Skin of body (tissue), 2 donors: Measurements from ENCODE around the gene DSTN. TPM values are rescaled to one million over a fixed set of nuclear protein-coding genes. Genes with fewer than 3 reads are reported as not detected.

Source experiments
- DNase-seq: peaks from one replicate; lab custom pipeline; 2025; lab: John Stamatoyannopoulos, UW
- total RNA-seq: library from RNA; depleted of rRNA; stranded (reverse); fragments of >200 nt; gene quantifications from one replicate; pipeline ENCODE4 v1.2.3, GENCODE V29; 2014

Gene DSTN
- total RNA-seq, 1 donor from 2014 or later = 140 TPM

DNA sequence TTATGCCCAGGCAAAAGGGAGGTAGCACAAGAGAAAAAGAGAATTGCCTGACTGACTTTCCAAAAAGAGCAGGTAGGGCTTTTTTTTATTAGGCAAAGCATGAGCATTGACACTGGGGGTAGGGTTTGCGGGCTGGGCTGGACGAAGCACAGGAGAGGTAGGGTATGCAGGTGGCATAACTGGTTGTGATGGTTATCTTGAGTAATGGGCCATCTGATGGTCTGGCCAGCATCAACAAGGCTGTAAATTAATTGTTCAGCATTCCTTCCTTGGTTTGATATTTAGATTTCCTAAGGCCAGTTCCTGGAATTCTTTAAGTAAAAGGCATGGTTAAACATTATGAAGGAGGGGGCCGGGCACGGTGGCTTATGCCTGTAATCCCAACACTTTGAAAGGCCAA is 24.7 kb upstream of the DSTN start:
- DNase-seq = no peak

DNA sequence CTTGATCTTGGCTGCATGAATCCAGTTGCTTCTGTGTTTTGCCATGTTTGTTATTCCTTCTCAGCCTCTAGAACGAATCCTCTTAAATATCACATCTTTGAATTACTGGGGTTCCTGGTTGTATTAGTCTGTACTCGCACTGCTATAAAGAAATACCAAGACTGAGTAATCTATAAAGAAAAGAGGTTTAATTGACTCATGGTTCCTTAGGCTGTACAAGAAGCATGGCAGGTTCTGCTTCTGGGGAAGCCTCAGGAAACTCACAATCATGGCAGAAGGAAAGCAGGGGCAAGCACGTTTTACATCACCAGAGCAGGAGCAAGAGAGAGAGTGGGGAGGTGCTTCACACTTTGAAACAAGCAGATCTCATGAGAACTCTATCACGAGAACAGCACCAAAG is 20.7 kb upstream of the DSTN start:
- no peak for DNase-seq

DNA sequence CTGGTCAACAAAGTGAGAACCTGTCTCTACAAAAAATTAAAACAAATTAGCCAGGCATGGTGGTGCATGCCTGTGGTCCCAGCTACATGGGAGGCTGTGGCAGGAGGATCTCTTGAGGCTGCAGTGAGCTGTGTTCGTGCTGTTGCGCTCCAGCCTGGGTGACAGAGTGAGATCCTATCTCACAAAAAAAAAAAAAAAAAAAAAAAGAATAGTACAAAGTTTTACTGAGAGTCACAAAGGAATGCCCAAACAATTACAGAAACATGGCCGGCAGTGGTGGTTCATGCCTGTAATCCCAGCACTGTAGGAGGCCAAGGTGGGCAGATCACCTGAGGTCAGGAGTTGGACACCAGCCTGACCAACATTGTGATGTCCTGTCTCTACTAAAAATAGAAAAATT is 14.8 kb upstream of the DSTN start:
- DNase-seq = no peak

DNA sequence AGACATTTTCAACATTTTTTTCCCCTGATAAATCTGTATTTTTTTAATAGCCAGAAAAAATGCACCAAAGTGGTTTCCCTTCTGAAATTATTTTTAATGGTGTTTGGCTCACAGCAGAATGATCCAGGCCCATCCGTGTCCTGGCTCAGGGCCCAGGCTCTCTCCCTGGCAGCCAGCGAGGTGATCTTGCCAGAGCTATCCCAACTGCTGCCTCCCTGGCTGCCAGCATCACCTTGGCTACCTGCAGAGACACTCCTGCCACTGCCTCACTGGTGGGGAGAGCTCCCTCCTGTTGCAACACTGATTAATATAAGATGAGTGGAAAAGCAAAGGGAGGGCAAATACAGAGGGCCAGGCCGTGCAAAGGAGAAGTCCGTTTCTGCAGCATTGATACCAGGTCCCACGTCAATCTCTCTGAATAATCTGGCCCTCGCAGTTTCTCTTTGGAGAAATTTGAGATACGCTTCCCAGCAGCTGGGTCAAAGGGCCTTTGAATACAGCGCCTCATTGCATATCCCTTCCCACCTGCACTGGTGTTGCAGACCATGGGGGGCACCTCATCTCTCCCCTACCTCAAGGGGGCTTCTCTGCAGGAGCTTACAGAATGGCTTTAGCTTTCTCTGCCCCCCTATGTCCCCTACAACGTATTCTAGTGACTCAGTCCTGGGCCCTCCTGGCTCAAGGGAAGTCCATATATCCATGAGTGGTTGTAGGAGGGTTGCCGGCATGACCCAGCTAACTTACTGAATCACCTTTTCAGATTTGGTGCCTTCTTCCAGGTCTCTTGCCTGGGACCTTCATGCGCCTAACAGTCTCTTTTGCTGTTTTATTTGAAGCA is 12.8 kb upstream of the DSTN start:
- DNase-seq = no peak

DNA sequence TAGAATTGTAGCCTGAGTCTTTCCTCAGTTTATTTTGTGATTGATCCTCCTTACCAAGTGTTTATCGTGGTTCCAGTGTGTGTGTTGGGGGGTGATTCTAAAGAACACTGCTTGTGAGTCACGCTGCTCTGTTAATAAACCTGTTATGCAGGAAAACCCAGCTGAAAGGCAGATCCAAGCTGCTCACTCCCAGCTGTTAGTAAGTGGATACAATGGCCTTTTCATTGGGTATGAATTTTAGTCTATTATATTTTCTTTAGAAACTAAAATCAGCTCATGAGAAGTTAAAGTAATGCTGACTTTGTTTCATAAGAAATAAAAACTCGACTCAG is 12.2 kb upstream of the DSTN start:
- no peak for DNase-seq

DNA sequence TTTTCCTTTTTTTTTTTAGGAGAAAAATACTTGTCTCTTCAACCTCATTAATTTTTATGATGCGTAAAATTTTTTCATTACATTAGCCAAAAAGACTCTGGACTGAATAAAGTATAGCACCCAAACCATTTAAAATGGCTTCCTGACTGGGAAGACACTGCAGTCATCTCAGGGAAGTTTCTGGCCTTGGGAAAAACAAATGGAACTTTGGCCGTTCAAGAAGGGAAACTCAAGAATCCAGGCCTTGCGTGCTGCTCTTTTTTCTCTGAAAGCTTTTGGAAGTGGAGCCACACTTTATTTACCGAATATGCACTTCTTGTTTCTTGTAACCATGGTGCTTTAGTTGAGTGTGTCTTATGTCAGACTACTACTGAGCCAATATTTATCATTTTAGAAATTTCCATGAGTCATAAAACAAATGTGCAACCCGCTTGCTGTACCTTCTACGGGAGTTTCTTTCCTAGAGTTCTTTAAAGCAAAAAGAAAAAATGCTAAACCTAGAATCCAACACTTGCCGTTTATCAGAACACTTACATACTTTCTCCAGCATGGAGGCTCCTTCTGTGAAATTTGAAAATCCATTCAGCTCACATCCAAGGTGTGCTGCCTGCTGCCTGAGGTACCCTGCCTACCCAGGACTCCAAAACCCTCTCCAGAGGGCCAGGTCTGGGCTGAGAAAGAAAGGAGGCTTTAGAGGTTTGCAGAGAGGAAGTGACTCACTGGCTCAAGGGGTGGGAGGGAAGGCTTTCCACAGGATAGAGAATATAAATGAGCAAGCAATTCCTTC is 11.5 kb upstream of the DSTN start:
- peak; percentile 76 for DNase-seq

DNA sequence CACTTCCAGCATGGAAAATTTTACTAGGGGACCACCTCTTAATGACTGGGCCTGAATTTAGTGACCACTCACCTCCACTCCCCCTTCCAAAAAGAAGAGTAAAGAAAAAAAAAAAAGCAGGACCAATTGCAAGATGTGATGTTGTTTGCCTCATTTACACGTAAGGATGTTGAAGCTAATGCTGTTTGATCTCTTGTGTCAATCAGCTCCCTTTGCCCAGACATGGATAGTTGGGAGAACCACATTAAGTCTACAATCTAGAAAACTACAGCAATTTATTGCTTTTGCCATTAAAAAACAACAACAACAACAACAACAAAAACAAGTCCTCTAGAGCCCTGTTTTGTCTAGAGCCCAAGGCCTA is 11.0 kb upstream of the DSTN start:
- DNase-seq = no peak

DNA sequence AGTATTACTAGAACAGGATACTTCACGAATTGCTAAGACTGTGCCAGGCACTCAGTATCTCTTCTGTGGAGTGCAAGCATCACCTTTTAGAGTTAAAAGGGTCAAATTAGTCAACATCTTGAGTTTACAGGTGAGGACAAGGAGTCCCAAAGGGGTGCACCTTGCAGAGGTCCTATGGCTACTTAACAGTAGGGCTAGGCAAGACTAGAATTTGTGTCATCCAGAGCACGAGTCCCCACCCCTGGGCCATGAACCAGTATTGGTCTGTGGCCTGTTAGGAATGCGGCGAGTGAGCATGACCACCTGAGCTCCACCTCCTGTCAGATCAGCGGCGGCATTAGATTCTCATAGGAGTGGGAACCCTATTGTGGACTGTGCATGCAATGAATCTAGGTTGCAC is 10.5 kb upstream of the DSTN start:
- no peak for DNase-seq

DNA sequence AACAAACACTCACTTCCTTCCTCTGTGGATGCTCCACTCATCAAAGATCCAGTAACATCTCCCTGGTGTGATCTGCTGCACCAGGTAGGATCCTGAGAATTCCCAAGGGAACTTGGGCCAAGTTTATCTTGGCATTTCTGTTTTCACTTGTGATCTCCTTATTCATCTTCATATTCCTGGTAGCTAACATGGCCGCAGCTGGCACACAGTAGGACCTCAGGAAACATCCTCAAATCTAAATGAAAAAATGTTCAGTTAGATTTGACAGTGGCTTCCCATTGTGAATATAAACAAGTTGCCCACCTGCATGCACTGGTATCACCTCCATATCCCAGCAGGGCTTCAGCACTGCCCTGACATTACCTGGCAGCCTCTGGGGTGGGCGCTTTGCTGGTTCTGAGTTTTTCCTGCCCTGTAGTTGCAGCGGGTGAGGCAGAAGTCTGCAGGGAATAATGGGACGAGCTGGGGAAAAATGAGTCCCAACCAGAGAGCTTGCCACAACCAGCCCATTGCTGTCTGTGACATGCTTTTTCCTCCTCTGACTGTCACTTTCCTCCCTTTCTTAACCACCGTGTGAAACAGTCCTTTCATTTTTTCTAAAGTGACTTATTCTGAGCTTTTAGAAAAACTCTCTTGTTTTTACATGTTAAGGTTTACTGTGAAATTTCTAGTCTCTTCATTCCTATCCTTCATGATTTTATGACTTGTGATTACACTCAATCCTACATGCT is 9.4 kb upstream of the DSTN start:
- no peak for DNase-seq

DNA sequence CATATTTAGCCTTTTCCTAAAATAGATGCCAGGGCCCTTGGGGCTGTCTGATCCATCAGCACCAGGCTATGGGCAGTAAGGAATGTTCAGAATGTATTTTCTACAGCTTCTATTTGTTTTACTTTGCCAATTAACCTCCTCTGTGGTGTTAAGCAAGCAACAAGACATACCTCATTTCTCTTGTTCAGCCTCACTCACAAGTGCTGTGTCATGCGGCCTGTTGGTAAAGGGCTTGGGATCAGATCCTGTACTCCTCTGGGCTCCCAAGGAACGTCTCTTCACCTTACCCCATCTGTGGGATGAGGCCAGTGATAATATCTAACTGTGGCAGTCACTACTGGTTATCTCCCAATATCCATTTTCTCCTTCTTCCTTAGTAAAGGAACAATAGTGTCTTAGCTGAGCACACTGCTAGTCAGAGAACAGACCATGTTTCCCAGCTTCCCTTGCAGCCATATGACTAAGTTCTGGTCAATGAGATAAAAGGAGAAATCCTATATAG is 7.0 kb upstream of the DSTN start:
- DNase-seq = no peak

DNA sequence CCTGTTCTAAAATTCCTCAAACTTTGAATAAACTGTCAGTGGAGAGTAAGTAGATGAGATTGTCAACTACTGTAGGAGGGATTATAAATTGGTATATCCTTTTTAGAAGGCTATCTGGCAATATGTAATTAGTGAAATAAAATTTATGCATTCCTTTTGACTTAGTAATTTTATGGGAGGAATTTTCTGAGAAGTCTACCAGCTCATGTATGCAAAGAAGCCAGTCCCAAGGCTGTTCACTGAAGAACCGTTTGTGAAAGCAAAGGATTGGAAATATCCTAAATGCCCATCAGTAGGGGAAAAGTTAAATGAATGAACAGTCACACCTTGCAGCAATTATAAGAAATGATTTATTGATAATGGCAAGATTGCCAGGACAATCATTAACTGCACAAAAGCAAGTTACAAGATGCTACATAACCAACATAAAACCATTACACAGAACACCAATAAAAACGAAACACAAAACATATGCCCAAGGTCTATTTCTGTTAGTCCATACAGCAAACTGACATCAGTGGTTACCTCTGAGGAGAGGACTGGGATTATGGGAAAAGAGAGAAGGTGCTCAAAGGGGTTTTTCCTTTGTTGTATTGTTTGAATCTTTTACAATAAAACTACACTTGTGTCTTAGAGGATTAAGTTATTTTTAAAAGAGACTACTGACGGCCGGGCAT is 4.6 kb upstream of the DSTN start:
- no peak for DNase-seq

DNA sequence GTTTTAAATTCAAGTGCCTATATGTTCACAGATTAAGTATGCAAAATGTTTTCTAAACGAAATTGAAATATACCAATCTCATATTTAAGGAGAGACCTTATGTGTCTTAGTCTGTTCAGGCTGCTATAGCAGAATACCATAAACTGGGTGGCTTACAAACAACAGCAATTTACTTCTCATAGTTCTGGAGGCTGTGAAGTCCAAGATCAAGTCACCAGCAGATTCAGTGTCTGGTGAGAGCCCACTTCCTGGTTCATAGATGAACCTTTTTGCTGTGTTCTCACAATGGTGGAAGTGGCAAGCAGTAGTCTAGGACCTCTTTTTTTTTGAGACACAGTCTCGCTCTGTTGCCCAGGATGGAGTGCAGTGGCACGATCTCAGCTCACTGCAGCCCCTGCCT is 3.5 kb upstream of the DSTN start:
- DNase-seq = no peak

DNA sequence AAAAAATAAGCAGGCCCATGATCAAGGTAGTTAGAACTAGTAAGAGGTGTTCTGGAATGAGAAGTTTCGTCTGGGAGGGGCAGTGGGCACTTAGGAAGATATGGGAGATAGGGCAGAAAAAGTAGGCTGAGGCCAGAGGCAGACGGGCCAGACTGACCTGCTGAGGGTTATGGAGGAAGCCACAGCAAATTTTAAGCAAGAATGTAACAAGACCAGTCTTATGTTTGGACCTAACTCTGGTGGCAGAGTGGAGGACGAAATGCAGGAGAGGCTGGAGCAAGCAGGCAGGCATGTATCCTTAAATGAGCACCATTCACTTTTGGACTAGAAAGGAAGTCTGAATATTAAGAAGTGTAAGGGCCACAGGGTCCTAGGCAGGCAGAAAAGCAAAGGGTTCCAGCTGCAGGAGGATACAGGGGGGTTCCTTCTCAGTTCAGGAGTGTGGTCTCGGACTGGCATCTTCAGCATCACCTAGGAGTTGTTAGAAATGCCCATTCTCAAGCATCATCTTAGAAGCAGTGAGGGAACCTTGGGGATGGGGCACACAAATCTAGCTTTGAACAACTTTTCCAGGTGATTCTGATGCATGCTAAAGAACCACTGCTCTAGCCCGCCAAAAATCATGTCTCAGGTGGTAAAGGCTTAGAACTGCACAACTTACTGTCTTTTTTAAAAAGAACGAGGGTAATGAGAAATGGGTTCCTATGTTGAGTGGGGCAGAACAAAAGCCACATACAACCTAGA is 1.7 kb upstream of the DSTN start:
- no peak for DNase-seq

DNA sequence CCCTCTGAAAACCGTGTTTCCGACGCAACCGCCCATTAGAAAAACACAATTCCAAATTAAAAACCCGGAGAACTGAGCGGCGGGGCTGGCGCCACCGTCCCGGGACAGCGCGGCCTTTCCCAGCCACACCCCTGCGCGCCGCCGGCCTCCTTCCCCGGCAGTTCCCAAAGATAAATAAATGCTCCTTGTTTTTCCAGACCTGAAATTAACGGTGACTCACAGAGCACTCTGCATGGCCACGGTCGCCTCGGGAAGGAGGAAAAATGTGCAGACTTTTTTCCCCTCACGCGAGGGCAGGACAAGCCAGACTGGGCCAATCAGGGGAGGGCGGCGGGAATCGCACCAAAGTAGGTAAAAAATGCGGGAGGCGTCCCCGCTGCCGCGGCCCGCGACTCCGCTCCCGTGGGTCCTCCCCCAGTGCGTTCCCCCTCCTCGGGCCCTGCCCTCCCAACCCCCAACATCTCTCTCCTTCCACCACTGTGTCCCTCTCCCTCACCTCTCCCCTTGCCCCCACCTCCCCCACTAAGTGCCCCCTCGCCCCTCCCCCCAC is 828 bp upstream of the DSTN start:
- peak; percentile 72 for DNase-seq

DNA sequence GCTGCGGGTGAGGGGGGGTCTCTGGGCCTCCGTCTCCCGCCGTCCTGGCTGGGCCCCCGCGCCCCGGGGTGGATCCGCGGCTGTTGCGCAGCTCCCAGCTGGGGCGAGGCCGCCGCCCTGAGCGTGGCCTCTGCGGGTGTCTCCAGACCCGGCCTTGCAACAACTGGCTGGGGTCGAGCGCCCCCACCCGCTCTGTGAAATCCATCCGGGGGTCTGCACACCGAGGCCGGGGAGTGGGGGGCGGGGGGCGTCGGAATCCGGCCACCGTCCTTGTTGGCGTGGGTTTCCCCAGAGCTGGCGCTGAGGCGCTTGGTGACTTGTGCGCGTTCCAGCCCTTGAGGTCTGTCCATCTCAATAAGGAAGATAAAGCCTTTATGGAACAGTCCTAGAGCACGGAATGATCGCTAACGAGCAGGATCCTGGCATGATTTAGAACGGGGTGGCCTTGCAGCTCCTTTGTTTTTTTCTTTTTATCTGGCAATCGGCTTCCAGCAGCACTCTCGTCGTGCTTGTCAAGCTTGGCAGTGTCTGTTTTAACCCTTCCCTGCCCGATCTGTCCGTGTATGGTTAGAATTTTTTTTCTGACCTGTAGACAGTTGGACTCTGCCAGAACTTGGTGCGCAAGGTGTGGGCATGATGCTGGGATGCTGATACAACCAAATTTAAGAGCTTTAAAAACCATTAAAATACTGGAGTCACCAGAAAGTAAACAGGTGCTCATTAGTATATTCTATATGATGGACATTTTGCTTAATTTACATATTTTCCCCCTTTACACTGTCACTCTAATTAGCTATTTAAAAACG is 675 bp downstream of the DSTN start:
- peak; percentile 65 for DNase-seq

DNA sequence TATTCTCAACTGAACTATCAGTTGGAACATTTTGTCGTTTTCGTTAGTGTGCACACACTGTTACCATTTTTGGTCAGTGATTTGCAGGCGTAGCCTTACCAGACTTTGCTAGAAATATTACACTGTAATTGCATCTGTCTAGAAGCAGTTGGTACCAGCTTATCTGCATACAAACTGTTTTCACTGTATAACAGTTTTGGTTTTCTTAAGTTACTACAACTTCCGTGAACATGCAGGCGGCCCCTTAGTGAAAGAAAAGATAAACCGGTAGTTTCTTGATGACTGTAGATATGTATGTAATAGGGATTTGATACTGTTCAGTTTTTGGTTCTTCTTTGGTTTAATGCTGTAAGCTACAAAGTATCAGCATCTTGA is 1.3 kb downstream of the DSTN start:
- DNase-seq = no peak

DNA sequence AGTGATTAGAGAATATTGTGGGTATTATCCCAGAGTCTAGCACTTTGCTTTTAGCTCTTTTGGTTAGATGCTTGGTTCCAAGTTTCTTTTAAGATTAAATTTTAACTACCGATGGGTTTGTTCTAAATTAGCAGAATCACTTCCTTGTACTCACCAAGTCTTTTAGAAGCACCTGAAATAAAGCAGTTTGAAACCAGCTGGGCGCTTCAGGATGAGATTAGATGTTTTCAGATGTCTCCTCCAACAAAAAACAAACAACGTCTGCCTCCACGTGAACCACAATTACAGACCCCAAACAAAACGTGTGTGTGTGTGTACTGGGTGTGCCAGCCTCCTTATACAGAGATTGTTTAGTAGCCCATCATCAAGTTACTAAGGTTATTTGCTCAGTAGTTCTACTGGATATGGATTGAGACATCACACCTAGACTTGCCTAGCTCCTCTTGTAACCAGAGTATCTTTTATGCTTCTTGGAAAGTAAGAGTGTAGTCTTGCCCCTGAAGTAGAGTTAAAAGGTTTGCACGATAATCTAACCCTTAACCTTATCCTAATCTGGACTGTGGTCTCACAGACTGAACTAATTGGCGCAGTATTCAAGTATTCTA is 2.3 kb downstream of the DSTN start:
- no peak for DNase-seq

DNA sequence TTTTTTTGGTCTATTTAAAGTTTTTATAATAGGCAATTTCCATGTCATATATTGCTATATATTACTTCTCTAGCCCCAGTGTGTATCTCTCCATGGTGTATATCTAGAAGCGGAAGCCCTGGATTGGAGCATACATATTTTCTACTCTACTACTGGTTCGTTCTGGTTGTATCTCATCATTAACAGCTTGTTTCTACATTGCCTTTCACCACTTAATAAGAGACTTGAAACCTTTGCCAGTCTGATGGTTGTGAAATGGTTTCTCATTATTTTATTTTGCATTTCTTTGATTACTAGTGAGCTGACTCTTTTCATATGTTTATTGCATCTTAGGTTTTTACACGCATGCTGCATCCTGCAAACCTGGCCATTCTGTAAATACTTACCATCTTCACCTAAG is 3.6 kb downstream of the DSTN start:
- no peak for DNase-seq

DNA sequence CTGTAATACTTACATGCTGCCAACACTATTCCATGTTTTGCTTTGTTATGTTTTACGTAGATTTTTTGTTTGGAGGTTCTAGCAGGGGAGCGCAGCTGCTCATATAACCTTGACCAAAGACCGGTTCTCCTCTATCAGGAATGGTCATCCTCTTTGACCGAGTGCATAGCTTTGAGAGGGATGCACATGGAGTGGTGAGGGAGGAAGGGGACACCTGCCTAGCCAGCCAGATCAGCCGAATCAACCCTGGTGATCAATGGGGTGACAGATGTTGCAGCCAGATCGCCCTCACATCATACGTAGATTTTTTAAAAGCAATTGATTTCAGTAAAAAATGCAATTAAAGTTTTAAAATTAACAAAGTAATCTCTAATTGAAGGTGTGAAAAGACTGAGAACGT is 6.3 kb downstream of the DSTN start:
- DNase-seq = no peak
